RWPE1 (cell line): ENCODE measurements around the gene SP100.
A peak's percentile ranks its signal among the peaks of the same experiment; 100 is the strongest.

Source experiments
- CTCF ChIA-PET: fragments of 350-600 bp; sonication (Branson Sonifier 250); formaldehyde crosslinking; extraction: SDS; loops from one replicate; lab custom pipeline; 2021; lab: Yijun Ruan, JAX
- POLR2A ChIA-PET: fragments of 400-600 bp; formaldehyde crosslinking; extraction: SDS; loops from one replicate; lab custom pipeline; 2020; ENCODE audit warnings: antibody characterized with exemption; ENCODE audit not compliant: low non-redundant PET; lab: Yijun Ruan, JAX
- DNase-seq: peaks from one replicate; pipeline ENCODE4 v3.0.0; 2012; ENCODE audit warnings: low spot score
- H3K27ac ChIP-seq: fragments of 450-650 bp; 2 replicates; pipeline ENCODE4 v1.5.1; 2017
- CTCF ChIP-seq: fragments of 450-650 bp; conservative IDR thresholded peaks from 2 replicates; pipeline ENCODE4 v1.5.1; 2017; ENCODE audit warnings: low read depth, mild to moderate bottlenecking

The SP100 gene

DNA sequence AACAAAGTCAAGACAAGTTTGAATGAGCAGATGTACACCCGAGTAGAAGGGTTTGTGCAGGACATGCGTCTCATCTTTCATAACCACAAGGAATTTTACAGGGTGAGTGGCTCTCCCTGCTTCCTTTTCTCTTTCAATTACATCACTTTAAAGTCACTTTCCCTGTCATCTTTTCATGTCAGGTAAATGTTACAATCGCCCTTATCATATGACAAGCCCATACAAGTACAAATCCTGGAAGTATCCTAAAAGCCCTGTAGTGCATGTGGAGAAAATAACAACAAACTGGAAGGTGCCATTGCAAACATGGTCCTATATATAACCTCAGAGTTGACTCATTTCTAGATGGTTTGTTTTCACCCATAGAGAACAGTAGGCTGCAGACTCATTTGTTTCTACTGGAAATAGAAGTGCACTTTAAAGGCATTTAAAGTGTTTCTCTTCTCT is 126.0 kb downstream of the SP100 start:
- no peak for TF ChIP-seq CTCF
- ChIA-PET POLR2A (no interaction called here), CTCF (no interaction called here)
- DNase-seq: peak; percentile 12
- H3K27ac ChIP-seq: no peak overlapping the region

DNA sequence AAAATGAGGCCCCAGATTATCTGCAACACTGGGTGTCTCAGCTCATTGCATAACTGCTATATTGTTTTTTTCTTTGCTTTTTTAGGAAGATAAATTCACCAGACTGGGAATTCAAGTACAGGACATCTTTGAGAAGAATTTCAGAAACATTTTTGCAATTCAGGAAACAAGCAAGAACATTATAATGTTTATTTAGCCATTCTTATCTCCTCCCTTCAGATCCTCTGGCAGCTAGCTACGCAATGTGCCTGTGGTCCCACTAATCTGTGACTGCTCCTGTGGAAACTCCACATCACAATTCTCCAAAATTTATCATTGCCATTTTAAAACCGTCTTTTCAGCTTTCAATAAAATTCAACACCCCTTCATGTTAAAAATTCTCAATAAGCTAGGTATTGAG is 126.8 kb downstream of the SP100 start:
- ChIA-PET CTCF (interaction anchor here (0.6 to 0.7 kb wide), 2 partner anchors 124 to 596 kb away, joined by 3 read pairs; no protein-coding TSS in a partner anchor), POLR2A (no interaction called here)
- DNase-seq: no peak
- H3K27ac ChIP-seq: no peak overlapping the region
- TF ChIP-seq CTCF: no peak

DNA sequence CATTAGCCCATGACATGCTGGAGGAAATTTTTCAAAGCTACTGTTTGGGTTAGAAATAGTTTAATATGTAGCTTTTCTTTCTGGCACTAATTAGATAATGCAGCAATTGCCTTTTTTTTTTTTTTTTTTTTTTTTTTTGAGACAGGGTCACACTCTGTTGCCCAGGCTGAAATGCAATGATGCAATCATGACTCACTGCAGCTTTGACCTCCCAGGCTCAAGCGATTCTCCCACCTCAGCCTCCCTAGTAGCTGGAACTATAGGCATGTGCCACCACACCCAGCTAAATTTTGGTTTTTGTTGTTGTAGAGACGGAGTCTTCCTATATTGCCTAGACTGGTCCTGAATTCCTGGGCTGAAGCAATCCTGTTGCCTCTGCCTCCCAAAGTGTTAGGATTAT is 136.2 kb downstream of the SP100 start:
- H3K27ac ChIP-seq: no peak overlapping the region
- DNase-seq: no peak
- TF ChIP-seq CTCF: no peak
- CTCF ChIA-PET: no interaction called here
- POLR2A ChIA-PET: no interaction called here

GRCh38 chr2:230557065-230557464 is 141.1 kb downstream of the SP100 start:
- TF ChIP-seq CTCF: no peak
- ChIA-PET CTCF (interaction anchor here (0.7 kb wide), 1 partner anchor 54 kb away, joined by 3 read pairs; no protein-coding TSS in a partner anchor), POLR2A (no interaction called here)

DNA sequence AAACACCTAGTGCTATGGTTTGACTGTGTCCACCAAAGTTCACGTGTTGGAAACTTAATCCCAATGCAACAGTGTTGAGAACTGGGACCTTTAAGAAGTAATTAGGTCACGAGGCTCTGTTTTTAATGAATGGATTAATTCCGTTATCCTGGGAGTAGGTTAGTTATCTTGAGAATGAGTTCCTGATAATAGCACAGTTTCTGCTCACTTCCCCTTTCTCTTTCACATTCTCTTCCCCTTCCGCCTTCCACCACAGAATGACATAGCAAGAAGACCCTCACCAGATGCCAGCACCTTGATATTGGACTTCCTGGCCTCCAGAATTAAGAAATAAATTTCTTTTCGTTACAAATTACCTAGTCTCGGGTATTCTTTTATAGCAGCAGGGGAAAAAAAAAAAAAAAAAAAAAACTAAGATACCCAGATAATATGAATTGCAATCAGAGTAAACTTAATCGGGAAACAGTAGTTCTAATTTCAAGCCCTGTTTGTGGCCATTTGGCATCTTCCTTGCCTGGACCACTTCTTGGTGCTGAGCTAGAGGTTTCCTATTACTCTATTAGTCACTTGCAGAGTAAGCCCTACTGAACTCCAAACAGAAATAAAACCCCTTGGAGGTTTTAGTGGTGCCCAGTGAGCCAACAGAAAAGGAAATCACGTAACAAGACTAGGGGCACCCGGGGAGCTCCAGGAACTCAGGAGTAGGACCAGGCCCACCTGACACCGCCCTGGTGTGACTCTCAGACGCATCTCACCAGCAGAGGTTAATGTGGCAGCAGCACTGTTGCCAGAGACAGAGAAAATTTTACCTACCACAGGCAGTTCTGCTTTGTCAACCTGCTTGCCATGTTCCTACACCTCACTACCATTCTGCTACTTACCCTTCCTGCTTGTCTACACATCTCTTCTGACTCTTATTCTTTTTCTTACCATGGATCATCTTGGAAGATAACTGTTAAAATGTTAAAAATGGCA is 149.1 kb downstream of the SP100 start:
- ChIA-PET POLR2A (no interaction called here), CTCF (no interaction called here)
- TF ChIP-seq CTCF: no peak
- H3K27ac ChIP-seq: no peak overlapping the region
- no peak for DNase-seq

More at GRCh38 chr2:230557065-230557464, 141.1 kb downstream of the SP100 start:
- no peak for DNase-seq
- no peak overlapping the region for H3K27ac ChIP-seq

DNA sequence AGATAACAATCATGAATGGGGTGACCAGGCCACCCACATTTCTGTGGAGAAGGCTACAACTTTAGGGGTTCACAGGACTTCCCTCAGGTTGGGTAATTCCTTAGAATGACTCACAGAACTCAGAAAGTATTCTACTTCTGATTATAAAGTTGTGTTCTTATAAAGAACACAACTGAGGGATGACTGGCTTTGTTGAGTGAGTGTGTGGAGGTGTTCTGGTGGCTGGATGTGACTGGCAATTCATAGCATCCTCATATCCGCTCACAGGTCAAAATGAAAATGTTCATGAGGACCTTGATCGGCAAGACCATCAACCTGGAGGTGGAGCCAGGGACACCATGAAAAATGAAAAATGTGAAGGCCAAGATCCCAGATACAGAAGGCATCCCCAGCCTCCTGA is 153.3 kb downstream of the SP100 start:
- CTCF ChIA-PET: no interaction called here
- no peak overlapping the region for H3K27ac ChIP-seq
- TF ChIP-seq CTCF: no peak
- DNase-seq: no peak
- POLR2A ChIA-PET: no interaction called here
